ENCODE measurements around the gene HACD2. TPM values are rescaled to one million over a fixed set of nuclear protein-coding genes. Genes with fewer than 3 reads are reported as not detected.

Gene HACD2
- total and polyA plus RNA-seq, 12 donors, result 6.8 to 14.1 (median 10.6) TPM

GRCh38 chr3:123511084-123511483 lies 73.8 kb downstream of the HACD2 start:
- no peak overlapping the region for H3K4me3 ChIP-seq
- no peaks in the 10 kb centered on the region for H3K9me3 ChIP-seq
- no peaks in the 10 kb centered on the region for H3K4me1 ChIP-seq
- DNase-seq (no peak), ATAC-seq (no peak)
- H3K27me3 ChIP-seq, result no peaks in the 10 kb centered on the region
- TF ChIP-seq CTCF (IDR thresholded peaks at IDR 0.05), result no peak
- intact Hi-C loops (cut with DNase I), result no loop called here
- H3K36me3 ChIP-seq, result peaks cover 0 to 23% (median 0%) of the 10 kb centered on the region in 9 donors
- no peak overlapping the region for H3K27ac ChIP-seq

- Histone ChIP-seq H3K4me1 (no peaks in the 10 kb centered on the region), H3K27ac (no peak overlapping the region), H3K9me3 (no peaks in the 10 kb centered on the region), H3K4me3 (no peak overlapping the region), H3K27me3 (no peaks in the 10 kb centered on the region), H3K36me3 (peaks cover 0 to 18% (median 0%) of the 10 kb centered on the region in 9 donors)
- 93 to 94% methylated on average over 6 of the region's 6 CpGs for WGBS, 2 donors
- intact Hi-C loops (cut with DNase I), result no loop called here
- TF ChIP-seq CTCF (IDR thresholded peaks at IDR 0.05), result no peak
- DNase-seq (no peak), ATAC-seq (no peak)
Observed at GRCh38 chr3:123508178-123508577, 76.7 kb downstream of the HACD2 start.

GRCh38 chr3:123505820-123506219 lies 79.0 kb downstream of the HACD2 start:
- Histone ChIP-seq H3K27me3 (no peaks in the 10 kb centered on the region), H3K4me1 (no peaks in the 10 kb centered on the region), H3K9me3 (no peaks in the 10 kb centered on the region), H3K4me3 (no peak overlapping the region), H3K36me3 (peaks cover 0 to 20% (median 0%) of the 10 kb centered on the region in 9 donors), H3K27ac (no peak overlapping the region)
- no peak for DNase-seq
- intact Hi-C loops (cut with DNase I), result no loop called here
- WGBS, 2 donors, result 97 to 98% methylated on average over 6 of the region's 6 CpGs
- TF ChIP-seq CTCF (IDR thresholded peaks at IDR 0.05), result no peak
- ATAC-seq, result no peak

- no peak for ATAC-seq
- 90 to 95% methylated on average over 3 of the region's 3 CpGs for WGBS, 2 donors
- DNase-seq, result no peak
- TF ChIP-seq CTCF (IDR thresholded peaks at IDR 0.05), result no peak
- Histone ChIP-seq H3K27me3 (no peaks in the 10 kb centered on the region), H3K4me1 (no peaks in the 10 kb centered on the region), H3K9me3 (no peaks in the 10 kb centered on the region), H3K36me3 (peaks cover 0 to 44% (median 0%) of the 10 kb centered on the region in 9 donors), H3K4me3 (no peak overlapping the region), H3K27ac (no peak overlapping the region)
- intact Hi-C loops (cut with DNase I), result no loop called here
Observed at GRCh38 chr3:123503203-123503602, 81.7 kb downstream of the HACD2 start.
